ENCODE measurements around the gene NHLRC4.

Gene NHLRC4

DNA sequence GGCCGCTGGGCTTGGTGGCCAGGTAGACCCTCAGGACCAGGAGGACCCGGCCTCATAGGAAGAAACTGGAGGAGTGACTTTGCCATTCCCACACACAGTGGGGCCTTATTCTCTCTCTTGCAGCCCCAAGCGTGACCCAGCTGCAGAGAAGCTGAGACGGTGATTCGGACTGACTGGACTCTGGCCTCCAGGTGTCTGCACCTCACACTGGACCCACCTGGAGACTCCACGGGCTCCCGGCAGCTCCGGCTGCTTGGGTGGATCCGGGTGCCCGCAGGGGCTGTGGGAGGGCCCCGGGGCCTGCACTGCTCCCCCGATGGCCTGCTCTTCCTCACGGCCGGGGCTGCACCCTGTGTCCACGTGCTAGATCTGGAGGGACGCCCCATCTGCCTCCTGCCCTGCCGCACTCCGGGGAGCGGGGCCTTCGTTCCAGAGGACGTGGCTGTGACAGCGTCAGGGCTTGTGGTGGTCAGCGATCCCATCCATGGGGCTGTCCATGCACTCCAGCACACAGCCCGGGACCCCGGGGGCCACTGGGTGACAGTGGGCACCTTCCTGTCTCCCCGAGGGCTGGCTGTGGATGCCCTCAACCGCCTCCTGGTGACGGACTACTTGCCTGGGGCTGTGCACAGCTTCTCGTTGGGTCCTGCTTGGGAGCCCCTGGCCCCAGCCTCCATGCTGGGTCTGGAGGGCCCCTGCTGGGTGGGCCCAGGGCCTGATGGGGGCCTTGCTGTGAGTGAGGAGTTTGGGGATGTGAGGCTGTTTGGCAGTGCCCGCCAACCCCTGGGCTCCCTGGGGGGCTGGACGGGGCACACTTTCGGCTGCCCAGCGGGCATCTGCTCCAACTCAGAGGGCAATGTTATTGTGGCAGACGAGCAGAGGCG, 810 bp downstream of the NHLRC4 start:
- DNase-seq (ENCODE audit: low read depth) = no peak

DNA sequence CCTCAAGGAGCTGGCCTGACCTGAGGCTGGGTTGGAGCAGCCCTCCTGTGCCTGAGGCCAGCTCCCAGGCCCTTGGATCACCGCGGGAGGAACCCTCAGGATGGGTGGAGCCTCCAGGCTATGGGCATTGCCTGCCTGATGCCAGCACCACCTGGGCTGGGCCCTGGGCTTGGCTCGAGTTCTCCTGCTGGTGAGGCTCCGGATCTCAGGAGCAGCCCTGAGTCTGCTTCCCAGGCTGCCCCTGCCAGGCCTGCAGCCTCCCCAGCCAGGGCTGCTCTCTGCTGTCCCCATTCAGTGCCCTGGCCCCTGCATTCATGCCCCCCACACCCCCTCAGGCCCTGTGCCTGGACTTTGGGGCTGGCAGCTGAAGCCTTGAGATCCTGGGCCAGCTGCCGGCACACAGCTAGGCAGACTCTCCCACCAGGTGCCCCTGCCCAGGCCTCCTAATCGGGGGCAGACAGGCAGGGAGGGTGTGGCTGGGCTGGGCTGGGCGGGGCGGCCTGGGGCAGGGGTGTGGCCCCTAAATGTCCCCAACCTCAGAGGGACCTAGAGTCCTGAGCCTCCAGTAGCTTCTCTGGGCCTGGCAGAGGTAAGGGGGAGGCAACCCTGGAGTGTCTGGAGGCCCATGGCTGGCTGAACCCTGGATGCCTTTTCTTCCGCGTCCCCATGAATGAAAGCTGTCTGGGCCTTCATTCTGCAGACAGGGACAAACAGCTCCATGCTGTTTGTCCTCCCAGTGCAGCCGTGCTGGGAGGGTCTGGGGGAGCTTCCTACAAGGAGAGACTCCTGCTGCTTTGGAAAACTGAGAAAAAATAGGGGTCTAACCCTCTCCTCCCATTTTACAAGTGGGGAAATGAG, 1.8 kb downstream of the NHLRC4 start:
- no peak for DNase-seq (ENCODE audit: low read depth)

DNA sequence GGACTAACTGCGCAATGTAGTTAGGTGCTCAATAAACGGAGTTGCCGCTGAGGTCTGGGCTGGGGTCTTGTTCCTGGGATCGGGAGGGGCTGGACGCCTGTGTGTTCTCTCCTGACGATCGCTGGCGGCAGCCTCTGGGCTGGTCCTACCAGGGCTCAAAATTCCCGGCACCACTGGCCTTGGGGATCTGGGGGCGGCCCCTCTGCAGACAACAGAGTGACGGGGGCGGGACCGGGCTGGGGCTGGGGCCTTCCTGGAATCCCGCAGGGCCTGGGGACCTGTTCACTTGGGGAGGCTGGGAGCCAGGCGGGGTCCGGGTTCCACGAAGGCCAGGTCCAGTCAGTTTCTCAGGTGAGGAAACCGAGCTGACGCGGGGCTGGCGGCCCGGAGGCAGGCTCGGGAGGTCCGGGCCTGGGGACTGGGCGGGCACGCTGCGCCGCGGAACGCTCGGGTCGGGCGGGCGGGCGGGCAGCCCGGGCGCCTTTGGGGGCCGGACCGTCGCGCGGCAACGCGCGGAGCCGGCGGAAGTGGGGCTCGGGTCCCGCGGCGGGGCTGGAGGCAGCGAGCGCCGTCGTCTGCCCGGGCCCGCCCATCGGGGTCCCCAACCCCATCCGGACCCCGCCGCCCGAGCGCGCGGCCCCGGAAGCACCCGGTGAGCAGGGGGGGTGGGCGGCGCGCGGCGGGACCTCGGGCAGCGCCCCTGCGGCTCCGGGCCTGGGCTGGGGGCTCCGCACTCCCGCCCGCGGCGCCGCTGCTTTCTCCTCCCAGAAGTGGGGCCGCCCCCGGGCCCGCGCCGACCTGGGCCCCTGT, 2.8 kb downstream of the NHLRC4 start, which contains the start of gene PIGQ:
TSS of gene PIGQ (plus strand) at position 524 of the 810 bp plus-strand sequence. CDS start 4,107 bp downstream, outside the sequence.
- DNase-seq (ENCODE audit: low read depth) = peak; percentile 52

DNA sequence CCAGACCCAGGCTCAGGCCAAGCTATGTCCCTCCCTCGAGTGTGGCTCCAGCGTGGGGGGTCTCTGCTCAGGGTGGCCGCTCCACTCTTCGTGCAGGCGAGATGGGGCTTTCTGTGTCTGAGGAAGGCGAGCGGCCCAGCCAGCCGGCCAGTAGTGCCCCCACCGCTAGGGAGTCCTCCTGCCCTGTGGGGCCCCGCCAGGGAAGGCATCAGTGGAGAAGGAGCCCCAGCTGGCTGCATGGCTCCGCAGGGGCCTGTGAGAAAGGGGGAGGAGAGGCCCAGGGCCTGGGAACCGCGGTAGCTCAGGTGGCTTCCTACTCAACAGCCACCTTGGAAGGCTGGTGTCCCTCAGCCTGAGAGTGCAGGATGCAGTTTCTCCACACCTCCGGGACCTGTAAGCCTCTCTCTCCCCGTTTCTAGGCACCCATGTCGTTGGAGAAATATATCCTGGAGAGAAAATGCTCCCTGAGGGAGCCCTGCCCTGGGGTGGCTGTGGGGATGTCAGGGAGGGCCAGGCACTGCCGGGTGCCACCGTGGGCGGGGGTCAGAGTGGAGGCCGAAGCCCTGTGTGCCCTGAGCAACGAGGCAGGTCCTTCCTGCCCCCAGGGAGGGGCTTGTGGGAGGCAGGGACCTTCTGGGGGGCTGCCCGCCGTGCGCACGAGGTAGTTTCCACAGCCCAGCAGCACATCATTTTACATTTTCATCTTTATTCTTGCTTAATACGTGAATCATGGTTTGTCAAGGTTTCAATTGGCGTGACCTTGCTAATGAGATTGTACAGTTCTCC, 6.3 kb downstream of the NHLRC4 start:
- DNase-seq (ENCODE audit: low read depth) = no peak

DNA sequence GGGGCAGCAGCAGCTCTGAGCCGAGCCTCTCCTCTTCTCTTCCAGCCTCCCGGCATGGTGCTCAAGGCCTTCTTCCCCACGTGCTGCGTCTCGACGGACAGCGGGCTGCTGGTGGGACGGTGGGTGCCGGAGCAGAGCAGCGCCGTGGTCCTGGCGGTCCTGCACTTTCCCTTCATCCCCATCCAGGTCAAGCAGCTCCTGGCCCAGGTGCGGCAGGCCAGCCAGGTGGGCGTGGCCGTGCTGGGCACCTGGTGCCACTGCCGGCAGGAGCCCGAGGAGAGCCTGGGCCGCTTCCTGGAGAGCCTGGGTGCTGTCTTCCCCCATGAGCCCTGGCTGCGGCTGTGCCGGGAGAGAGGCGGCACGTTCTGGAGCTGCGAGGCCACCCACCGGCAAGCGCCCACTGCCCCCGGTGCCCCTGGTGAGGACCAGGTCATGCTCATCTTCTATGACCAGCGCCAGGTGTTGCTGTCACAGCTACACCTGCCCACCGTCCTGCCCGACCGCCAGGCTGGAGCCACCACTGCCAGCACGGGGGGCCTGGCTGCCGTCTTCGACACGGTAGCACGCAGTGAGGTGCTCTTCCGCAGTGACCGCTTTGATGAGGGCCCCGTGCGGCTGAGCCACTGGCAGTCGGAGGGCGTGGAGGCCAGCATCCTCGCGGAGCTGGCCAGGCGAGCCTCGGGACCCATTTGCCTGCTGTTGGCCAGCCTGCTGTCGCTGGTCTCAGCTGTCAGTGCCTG, 7.4 kb downstream of the NHLRC4 start:
- DNase-seq (ENCODE audit: low read depth) = no peak

DNA sequence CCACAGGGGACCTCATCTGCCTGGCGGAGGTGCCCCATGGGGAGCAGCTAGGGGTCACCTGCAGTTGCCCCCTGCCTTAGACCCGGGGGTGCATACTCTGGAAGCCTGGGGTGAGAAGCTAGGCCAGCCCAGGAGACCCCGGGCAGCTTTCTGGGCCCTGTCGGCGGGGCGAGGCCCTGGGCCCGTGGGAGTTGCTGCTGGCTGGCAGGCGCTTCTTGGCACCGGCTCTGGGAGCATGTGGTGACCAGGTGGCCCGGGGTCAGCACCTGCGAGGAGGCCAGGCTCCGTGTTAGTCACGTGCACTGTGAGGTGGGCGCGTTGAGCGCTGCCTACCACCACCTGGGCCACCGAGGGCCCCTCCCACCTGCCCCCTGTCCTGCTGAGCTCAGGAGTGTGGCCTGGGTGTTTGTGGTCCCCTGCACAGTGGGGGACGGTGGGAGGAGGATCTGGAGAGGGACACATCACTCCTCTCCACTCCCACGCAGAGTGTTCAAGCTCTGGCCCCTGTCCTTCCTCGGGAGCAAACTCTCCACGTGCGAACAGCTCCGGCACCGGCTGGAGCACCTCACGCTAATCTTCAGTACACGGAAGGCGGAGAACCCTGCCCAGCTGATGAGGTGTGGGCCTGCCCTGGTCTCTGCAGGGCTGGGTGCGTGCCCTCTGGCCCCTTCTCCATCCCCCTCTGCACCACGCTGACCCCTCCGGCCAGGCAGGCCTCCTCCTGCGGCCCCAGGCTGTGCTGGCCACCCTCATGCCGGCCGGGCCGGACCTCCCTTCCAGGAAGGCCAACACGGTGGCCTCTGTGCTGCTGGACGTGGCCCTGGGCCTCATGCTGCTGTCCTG, 8.8 kb downstream of the NHLRC4 start:
- no peak for DNase-seq (ENCODE audit: low read depth)

DNA sequence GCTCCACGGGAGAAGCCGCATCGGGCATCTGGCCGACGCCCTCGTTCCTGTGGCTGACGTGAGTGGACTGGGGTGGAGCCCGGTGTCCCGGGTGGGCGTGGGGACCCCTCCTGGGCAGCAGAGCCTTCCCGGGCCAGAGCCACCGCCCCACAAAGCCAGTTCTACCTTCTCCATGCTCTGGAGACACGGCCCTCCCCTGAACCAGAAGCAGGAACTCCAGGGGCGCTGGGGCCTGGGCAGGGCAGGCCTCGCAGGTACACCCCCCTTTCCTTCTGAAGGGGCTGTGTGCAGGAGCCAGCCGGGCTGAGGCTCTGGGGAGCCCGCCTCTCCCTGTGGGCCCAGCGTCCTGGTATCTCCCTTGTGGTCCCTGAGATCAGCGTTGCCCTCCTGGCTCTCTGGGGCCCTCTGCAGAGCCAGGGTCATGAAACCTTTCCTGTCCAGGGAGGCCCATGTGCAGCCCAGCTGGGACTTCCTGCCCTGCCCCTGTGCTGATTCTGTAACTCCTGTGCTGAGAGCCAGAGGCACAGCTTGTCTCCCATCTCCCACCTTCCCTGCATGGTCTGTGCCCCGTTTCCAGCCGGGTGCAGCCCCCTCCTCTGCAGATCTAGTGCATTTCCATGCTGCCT, 9.5 kb downstream of the NHLRC4 start:
- no peak for DNase-seq (ENCODE audit: low read depth)

DNA sequence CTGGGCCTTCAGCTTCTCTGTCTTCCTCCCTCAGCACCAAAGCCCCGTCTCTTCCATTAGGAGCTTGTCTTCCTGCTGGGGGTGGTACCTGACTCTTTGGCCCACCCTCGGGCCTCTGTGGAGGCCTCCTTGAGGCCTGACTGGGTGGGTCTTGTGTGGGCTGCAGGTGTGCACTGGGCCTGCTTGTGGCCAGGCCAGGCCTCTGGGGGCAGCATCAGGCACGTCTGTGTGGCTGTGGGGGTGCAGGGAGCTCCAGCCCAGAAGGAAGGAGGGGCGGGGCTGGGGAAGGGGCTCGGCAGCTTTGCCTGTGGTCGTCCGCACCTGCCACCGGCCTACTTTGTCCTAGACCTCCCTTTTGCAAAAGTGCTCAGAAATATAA, 10.0 kb downstream of the NHLRC4 start:
- DNase-seq (ENCODE audit: low read depth) = no peak

DNA sequence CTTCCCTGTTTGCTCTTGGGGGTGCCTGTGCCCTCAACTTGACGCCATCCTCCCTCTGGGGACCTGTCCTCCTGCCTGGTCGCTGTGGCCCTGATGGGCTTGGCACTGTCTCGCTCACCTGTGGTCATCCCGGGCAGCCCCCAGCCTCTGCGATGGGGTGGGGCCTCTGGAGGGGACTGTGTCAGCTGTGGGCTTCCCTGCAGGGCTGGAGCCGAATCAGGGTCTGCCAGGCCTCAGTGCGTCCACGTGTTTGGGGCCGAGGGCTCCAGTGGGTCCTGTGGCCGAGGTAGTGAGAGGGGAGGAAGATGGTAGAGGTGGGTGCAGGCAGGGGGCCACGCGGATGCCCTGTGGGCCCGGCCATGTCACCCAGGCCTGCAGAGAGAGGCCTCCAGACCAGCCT, 11.0 kb downstream of the NHLRC4 start:
- no peak for DNase-seq (ENCODE audit: low read depth)

DNA sequence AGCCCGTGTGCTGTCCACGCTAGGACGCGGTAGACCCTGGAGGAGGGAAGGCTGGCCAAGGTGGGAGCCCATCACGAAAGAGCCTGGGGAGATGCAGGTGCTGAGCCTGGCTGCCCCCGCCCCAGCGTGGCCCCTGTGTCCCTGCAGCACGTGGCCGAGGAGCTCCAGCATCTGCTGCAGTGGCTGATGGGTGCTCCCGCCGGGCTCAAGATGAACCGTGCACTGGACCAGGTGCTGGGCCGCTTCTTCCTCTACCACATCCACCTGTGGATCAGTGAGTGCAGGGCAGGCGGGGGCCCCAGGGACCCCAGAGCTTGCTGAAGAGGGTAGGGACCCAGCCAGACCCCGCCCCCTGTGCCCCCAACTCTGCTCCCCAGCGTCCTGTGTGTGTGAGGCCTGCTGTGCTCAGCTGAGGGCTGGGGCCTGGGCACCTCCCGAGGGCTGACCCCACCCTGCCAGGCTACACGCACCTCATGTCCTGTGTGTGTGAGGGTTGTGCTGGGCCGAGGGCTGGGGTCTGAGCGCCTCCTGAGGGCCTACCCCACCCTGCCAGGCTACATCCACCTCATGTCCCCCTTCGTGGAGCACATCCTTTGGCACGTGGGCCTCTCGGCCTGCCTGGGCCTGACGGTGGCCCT, 11.5 kb downstream of the NHLRC4 start:
- DNase-seq (ENCODE audit: low read depth) = no peak

DNA sequence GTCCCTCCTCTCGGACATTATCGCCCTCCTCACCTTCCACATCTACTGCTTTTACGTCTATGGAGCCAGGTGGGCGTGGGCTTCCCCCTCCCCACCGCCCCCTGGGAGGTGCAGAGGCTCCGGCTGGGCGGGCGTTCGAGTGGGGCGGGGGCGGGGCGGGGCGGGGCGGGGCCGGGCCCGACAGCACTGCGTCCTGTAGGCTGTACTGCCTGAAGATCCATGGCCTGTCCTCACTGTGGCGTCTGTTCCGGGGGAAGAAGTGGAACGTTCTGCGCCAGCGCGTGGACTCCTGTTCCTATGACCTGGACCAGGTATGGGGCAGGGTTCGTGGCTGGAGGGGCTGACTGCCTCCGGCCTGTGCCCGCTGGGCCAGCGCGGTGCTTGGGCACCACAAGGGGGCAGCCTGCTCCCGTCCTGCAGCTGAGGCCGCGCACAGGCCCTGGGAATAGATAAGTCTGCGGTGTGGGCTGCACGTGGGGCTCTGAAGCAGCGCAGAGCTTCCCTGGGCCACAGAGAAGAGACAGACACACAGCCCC, 12.1 kb downstream of the NHLRC4 start:
- DNase-seq (ENCODE audit: low read depth) = peak; percentile 31

DNA sequence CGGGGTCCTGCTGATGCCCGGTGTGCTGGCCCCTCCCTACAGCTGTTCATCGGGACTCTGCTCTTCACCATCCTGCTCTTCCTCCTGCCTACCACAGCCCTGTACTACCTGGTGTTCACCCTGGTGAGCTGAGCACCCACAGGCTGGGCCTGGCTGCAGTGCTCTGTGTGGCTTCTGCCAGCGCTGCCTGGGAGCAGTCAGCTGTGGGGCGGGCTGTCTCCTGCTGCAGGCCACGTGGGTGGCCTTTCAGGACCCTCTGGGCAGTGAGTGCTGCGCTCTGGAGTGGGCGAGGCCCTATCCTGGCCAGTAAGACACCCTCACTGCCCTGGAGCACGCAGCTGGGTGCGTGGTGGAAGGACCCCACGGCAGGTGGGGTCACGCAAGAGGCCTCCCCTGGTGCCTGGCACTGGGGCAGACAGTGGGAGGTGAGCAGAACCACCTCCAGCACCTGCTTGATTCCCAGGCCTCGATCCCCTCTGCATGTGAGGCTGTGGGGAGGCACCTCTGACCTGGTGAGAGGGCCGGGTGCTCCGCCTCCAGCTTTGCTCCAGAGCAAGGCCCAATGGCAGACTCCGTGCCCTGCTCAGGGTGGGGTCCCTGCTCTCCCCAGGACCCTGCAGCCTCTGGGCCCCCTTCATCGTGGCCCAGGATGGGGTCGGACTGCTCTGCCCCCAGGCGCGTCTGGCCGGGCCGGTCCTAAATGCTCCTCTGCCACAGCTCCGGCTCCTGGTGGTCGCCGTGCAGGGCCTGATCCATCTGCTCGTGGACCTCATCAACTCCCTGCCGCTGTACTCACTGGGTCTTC, 13.5 kb downstream of the NHLRC4 start:
- no peak for DNase-seq (ENCODE audit: low read depth)

DNA sequence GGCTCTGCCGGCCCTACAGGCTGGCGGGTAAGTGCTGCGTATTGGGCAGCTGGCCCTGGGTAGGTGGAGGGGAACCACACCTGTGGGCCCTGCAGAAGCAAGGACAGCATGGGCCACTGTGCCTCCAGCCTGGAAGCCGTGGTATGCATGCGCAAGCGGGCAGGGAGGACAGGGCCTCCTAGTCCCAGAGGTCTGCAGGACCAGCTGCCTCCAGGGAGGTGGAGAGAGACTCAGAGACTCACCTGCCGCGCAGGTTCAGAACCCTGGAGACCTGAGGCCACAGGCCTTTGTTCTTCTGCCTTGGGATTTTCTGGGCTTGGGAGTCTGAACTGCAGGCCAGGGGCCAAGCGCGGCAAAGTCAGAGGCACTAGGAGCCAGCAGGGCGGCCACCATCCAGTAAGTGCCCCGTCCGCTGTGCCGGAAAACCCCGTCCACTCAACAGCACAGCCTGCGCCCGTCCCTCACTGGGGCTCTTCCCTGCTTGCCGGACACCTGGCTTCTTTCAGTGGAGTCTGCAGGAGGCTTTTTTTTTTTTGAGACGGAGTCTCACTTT, 14.2 kb downstream of the NHLRC4 start:
- DNase-seq (ENCODE audit: low read depth) = no peak

DNA sequence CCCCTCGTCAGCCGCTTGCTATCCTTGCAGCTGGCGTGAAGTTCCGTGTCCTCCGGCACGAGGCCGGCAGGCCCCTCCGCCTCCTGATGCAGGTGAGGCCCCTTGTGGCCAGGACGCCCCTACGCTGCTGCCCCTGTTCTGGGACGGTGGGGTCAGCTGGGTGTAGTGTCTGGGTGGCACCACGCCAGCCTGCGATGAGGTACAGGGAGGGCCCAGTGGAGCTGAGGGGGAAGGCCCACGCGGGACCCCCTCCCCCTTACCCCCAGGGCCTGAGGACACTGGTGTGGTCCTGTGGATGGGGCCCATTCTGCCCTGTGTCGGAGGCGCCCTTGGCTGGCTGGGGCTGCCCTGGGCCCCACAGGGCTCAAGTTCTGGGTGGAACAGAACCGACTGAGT, 15.4 kb downstream of the NHLRC4 start:
- no peak for DNase-seq (ENCODE audit: low read depth)

DNA sequence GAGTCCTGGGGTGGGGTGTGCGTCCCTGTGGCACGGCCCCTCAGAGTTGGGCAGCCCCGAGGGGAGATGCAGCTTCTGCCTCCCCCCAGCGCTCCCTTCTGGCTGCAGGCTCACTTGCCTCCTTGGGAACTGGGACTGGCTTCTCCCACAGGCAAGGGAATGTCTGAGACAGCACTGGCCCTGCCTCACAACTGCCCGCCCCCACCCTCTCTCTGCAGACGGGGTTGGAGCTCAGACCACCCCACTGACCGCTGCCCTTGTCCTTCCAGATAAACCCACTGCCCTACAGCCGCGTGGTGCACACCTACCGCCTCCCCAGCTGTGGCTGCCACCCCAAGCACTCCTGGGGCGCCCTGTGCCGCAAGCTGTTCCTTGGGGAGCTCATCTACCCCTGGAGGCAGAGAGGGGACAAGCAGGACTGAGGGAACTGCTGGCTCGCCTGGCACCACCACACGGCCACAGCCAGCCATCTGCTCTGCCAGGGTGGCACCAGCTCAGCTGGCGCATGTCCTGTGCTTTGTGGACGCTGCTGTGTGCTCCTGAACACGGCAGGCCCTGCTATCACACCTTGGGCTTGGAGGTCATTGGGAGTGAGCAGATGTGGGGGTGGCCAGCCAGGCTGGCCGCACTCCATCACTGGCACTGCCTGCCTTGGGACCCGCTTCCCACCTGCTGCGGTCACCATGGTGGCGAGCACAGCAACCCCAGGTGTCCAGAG, 16.0 kb downstream of the NHLRC4 start:
- DNase-seq (ENCODE audit: low read depth) = no peak

DNA sequence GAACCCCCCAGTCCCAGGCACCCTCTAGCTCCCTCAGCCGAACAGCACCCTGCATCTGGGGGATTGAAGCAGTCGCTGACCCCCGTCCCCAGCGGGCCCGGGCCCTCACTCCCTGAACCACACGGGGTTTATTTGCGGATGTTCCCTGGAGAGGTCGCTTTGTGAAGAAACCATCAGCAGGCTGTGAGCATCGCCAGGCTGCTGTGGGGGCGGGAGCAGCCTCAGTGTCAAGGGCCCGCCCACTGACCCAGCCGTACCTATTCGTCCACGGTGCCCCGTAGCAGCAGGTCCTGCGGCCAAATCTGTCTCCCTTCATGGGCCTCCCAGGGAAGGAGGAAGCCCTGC, 16.6 kb downstream of the NHLRC4 start:
- no peak for DNase-seq (ENCODE audit: low read depth)

Data from activated T-helper 9 cell treated with anti-CD3 and anti-CD28 coated beads, Interleukin-2, amount 50 U/mL, for 16 hours (primary cell).